Superior temporal gyrus (tissue), 1 donor: ENCODE measurements around the gene VAMP8.
"Not testable (repeated sequence)": the region's sequence is repeated elsewhere in the genome, so short reads cannot be mapped to it uniquely, and the experiment has no call there.

Experiments used
- DNase-seq: peaks from one replicate; pipeline ENCODE4 v3.0.0-alpha.2; 2016; ENCODE audit errors: extremely low spot score

VAMP8 gene

GRCh38 chr2:85579266-85579935, 2.0 kb downstream of the VAMP8 start:
- no peak for DNase-seq

GRCh38 chr2:85580206-85580605, 2.8 kb downstream of the VAMP8 start:
- DNase-seq, result no peak

GRCh38 chr2:85582492-85582891, 5.1 kb downstream of the VAMP8 start:
- no peak for DNase-seq

GRCh38 chr2:85583667-85584353, 6.4 kb downstream of the VAMP8 start:
- no peak for DNase-seq

GRCh38 chr2:85584354-85584856, 7.0 kb downstream of the VAMP8 start, which contains the start of gene VAMP5:
Gene VAMP5, plus strand, starts transcription at chr2:85584431. Its CDS starts 60 bp downstream, at chr2:85584491.
- DNase-seq, result no peak

- DNase-seq, result no peak
Measured at GRCh38 chr2:85584857-85585780, 7.7 kb downstream of the VAMP8 start.

GRCh38 chr2:85585781-85586105, 8.4 kb downstream of the VAMP8 start:
- no peak for DNase-seq

GRCh38 chr2:85588236-85588635, 10.8 kb downstream of the VAMP8 start:
- no peak for DNase-seq

GRCh38 chr2:85588645-85589044, 11.3 kb downstream of the VAMP8 start:
- no peak for DNase-seq

- DNase-seq, result no peak
Measured at GRCh38 chr2:85589181-85589580, 11.8 kb downstream of the VAMP8 start.

GRCh38 chr2:85589982-85590791, 12.8 kb downstream of the VAMP8 start:
- DNase-seq, result no peak

GRCh38 chr2:85590950-85591349, 13.6 kb downstream of the VAMP8 start:
- no peak for DNase-seq

- DNase-seq, result no peak
Measured at GRCh38 chr2:85591563-85591962, 14.2 kb downstream of the VAMP8 start.

GRCh38 chr2:85592299-85592698, 14.9 kb downstream of the VAMP8 start:
- not testable (repeated sequence) for DNase-seq

- DNase-seq, result no peak
Measured at GRCh38 chr2:85593023-85593422, 15.6 kb downstream of the VAMP8 start.

- DNase-seq, result no peak
Measured at GRCh38 chr2:85594715-85595300, 17.4 kb downstream of the VAMP8 start.

GRCh38 chr2:85595301-85596025, 18.1 kb downstream of the VAMP8 start, which contains the start of gene RNF181:
Gene RNF181, plus strand, starts transcription at chr2:85595745. Its CDS starts 19 bp downstream, at chr2:85595764.
- peak; percentile 100 for DNase-seq

GRCh38 chr2:85596026-85596333, 18.6 kb downstream of the VAMP8 start:
- DNase-seq, result no peak

- no peak for DNase-seq
Measured at GRCh38 chr2:85596486-85597143, 19.2 kb downstream of the VAMP8 start.

- DNase-seq, result no peak
Measured at GRCh38 chr2:85597241-85597640, 19.9 kb downstream of the VAMP8 start.
